ENCODE data around the gene GNA15. TPM values are rescaled to one million over a fixed set of nuclear protein-coding genes. Genes with fewer than 3 reads are reported as not detected.
A peak's percentile ranks its signal among the peaks of the same experiment; 100 is the strongest.

The GNA15 gene
- total and polyA plus RNA-seq, 12 donors, result 0.42 to 8.9 (median 1.1) TPM

DNA sequence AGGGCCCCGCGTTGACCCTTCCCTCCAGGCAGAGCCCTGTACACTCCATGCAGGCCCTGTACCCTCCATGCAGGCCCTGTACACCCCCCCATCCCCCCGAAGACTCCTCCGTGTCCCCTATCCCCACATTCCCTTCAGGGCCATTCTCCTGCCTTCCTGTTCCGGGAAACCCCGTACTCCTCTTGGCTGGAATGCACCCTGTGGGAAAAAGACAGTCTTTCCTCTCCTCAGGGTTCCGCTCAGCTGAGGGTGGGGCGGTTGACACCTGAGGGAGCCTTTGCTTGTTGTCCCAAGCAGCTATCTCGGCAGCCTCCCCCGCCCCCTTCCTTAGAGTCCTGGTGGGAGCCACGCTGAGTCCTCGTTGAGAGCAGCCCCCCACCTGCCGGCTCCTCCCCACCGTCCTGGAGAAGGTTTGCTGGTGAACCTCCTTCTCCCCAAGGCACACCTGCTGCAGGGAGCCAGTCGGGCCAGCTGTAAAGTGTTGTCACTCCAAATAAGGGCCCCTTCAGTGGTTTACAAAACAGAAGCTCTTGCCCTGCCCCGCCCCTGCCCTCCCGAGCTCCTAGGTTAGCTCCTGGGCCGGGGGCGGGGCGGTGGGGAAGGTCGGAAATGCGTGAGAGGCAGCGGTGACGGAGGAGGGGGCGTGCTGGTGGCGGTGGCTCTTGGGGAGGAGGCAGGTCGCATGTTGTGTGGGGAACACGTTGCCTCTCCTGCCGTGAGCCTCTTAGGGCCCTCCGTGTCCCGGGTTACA lies 40.2 kb upstream of the GNA15 start:
- TF ChIP-seq, protein P1, sequence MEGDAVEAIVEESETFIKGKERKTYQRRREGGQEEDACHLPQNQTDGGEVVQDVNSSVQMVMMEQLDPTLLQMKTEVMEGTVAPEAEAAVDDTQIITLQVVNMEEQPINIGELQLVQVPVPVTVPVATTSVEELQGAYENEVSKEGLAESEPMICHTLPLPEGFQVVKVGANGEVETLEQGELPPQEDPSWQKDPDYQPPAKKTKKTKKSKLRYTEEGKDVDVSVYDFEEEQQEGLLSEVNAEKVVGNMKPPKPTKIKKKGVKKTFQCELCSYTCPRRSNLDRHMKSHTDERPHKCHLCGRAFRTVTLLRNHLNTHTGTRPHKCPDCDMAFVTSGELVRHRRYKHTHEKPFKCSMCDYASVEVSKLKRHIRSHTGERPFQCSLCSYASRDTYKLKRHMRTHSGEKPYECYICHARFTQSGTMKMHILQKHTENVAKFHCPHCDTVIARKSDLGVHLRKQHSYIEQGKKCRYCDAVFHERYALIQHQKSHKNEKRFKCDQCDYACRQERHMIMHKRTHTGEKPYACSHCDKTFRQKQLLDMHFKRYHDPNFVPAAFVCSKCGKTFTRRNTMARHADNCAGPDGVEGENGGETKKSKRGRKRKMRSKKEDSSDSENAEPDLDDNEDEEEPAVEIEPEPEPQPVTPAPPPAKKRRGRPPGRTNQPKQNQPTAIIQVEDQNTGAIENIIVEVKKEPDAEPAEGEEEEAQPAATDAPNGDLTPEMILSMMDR (IDR thresholded peaks at IDR 0.05), result no peak
- ATAC-seq, result peak in 1 of 8 donors; percentile 2
- no peaks in the 10 kb centered on the region for H3K36me3 ChIP-seq
- DNase-seq, result peak in 1 of 2 donors; percentile 45
- WGBS, 2 donors, result 5 to 6% methylated on average over 31 of the region's 31 CpGs
- peaks cover 33 to 59% (median 55%) of the 10 kb centered on the region in 9 donors for H3K4me1 ChIP-seq
- peak overlapping the region; percentile 5 to 95 (median 90) for H3K27ac ChIP-seq
- peaks cover 0 to 32% (median 0%) of the 10 kb centered on the region in 7 donors for H3K27me3 ChIP-seq
- no peaks in the 10 kb centered on the region for H3K9me3 ChIP-seq
- peak overlapping the region; percentile 86 to 100 (median 98) for H3K4me3 ChIP-seq
- intact Hi-C loops (cut with DNase I), result loop anchor here in 3 of 10 donors (5.0 kb wide), 2 partner anchors 33 to 123 kb away; partner anchors contain the start of gene TLE5 (in 3 of the 3)

DNA sequence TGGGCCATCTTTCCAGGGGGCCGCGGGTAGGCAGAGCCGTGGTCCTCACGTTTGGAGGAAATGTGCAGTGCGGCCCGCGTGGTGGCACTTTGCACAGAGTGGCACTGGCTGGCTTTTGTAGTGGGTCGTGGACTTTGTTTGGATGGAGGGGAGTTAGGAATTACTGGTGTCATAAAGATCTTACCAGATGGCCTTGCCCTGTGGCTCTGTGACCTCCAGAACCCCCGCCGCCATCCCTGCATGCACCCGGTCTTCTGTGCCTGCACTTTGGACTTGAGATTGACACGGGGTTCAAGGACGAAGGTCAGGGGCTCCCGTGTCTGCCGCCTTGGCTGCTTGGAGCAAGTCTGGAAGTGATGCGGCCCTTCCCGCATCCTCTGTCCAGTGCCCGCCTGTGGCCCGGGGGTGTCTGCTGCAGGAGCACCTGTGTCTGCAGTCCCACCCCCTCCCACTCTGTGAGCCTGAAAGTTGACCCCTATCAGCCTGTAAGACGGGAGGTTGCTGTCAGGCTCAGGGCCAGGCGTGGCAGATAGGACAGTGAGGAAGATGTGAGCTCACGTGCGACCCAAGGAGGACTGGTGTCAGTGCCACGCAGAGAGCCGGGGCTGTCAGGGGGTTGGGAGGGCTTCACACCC lies 39.4 kb upstream of the GNA15 start:
- H3K27me3 ChIP-seq, result peaks cover 0 to 32% (median 0%) of the 10 kb centered on the region in 7 donors
- intact Hi-C loops (cut with DNase I), result loop anchor here in 3 of 10 donors (5.0 kb wide), 2 partner anchors 34 to 124 kb away; partner anchors contain the start of gene TLE5 (in 3 of the 3)
- H3K27ac ChIP-seq, result peak overlapping the region; percentile 86 to 95 (median 90)
- TF ChIP-seq, protein P1 (IDR thresholded peaks at IDR 0.05), result no peak
- peak in 1 of 2 donors; percentile 6 for DNase-seq
- no peaks in the 10 kb centered on the region for H3K9me3 ChIP-seq
- H3K36me3 ChIP-seq, result no peaks in the 10 kb centered on the region
- peak overlapping the region; percentile 86 to 100 (median 98) for H3K4me3 ChIP-seq
- WGBS, 2 donors, result 30 to 38% methylated on average over 25 of the region's 25 CpGs
- peaks cover 38 to 66% (median 63%) of the 10 kb centered on the region in 9 donors for H3K4me1 ChIP-seq
- no peak for ATAC-seq

DNA sequence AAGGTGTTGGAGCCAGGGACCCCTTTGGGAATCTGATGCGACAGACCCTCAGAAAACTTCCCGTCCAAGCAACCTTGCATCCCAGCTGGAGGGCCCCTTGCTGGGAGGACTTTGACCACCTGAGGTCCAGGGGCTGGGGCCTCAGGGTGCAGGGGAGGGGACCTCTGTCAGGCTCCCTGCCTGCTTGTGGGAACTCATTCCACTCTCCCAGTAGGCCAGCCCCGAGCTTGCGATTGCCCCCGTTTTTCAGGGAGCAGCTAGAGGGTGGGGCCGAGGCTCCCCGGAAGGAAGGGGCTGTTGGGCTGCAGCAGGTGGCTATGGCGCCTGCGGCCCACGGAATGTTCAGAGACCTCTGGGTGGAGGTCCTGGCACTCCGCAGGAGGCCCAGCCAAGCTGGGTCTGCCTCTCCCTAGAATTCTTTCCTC lies 38.9 kb upstream of the GNA15 start:
- no peak for ATAC-seq
- Histone ChIP-seq H3K9me3 (no peaks in the 10 kb centered on the region), H3K4me1 (peaks cover 39 to 71% (median 67%) of the 10 kb centered on the region in 9 donors), H3K27ac (peak overlapping the region; percentile 86 to 95 (median 90)), H3K36me3 (no peaks in the 10 kb centered on the region), H3K27me3 (peaks cover 0 to 32% (median 0%) of the 10 kb centered on the region in 7 donors), H3K4me3 (peak overlapping the region; percentile 7 to 100 (median 97))
- no peak for DNase-seq
- TF ChIP-seq, protein P1 (IDR thresholded peaks at IDR 0.05), result no peak
- intact Hi-C loops (cut with DNase I), result loop anchor here in 3 of 10 donors (5.0 kb wide), 2 partner anchors 35 to 125 kb away; partner anchors contain the start of gene TLE5 (in 3 of the 3)
- WGBS, 2 donors, result 32 to 37% methylated on average over 11 of the region's 11 CpGs

DNA sequence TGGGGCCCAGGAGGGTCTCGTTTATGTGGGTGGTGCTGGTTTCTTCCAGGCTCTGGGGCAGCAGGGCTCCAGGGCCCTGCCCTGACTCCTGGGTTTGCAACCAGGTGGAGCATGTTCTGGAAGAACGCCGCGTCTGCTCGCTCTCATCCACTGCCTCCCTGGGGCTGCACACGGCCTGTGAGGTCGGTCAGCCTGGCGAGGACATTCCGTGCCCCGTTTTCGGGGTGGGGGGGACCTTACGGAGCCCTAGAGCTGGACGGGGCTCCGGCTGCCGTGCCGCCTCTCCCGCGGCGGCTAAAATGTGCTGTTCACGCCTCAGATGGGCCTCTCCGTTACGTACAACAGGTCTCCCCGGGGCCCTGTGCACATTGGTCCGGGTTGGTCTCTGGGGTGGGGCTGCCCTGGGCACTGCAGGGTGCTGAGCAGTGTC lies 38.4 kb upstream of the GNA15 start:
- H3K4me1 ChIP-seq, result peaks cover 39 to 77% (median 72%) of the 10 kb centered on the region in 9 donors
- H3K27ac ChIP-seq, result peak overlapping the region; percentile 86 to 95 (median 90)
- intact Hi-C loops (cut with DNase I), result loop anchor here in 3 of 10 donors (5.0 kb wide), 2 partner anchors 35 to 125 kb away; partner anchors contain the start of gene TLE5 (in 3 of the 3)
- peaks cover 0 to 32% (median 0%) of the 10 kb centered on the region in 7 donors for H3K27me3 ChIP-seq
- DNase-seq, result peak; percentile 6 to 29
- ATAC-seq, result peak in 1 of 8 donors; percentile 20
- 36 to 55% methylated on average over 24 of the region's 24 CpGs for WGBS, 2 donors
- TF ChIP-seq, protein P1 (IDR thresholded peaks at IDR 0.05), result no peak
- H3K9me3 ChIP-seq, result no peaks in the 10 kb centered on the region
- H3K4me3 ChIP-seq, result peak overlapping the region; percentile 7 to 100 (median 97)
- no peaks in the 10 kb centered on the region for H3K36me3 ChIP-seq

All from heart right ventricle (tissue), 16 donors.